G401.6 (cell line): ENCODE data around the gene SUGCT.
"Not testable (repeated sequence)": the region's sequence is repeated elsewhere in the genome, so short reads cannot be mapped to it uniquely, and the experiment has no call there.

ENCODE experiments used
- FAIRE-seq: peaks from 2 replicates; lab custom pipeline; 2012; peaks lifted over from hg19 to GRCh38; lab: Jason Lieb, UNC

Gene SUGCT

GRCh38 chr7:40582539-40582938 lies 447.7 kb downstream of the SUGCT start:
- FAIRE-seq: no peak

- FAIRE-seq: no peak
Observed at GRCh38 chr7:40583667-40584444, 449.1 kb downstream of the SUGCT start.

- no peak for FAIRE-seq
Observed at GRCh38 chr7:40584667-40585433, 450.0 kb downstream of the SUGCT start.

GRCh38 chr7:40586197-40586596 lies 451.4 kb downstream of the SUGCT start:
- no peak for FAIRE-seq

- peak; percentile 66 for FAIRE-seq
Observed at GRCh38 chr7:40587419-40587818, 452.6 kb downstream of the SUGCT start.

GRCh38 chr7:40595129-40595528 lies 460.3 kb downstream of the SUGCT start:
- FAIRE-seq: no peak

- no peak for FAIRE-seq
Observed at GRCh38 chr7:40595832-40596231, 461.0 kb downstream of the SUGCT start.

GRCh38 chr7:40597517-40597916 lies 462.7 kb downstream of the SUGCT start:
- FAIRE-seq: no peak

GRCh38 chr7:40598915-40599314 lies 464.1 kb downstream of the SUGCT start:
- no peak for FAIRE-seq

- no peak for FAIRE-seq
Observed at GRCh38 chr7:40599836-40600235, 465.0 kb downstream of the SUGCT start.

- not testable (repeated sequence) for FAIRE-seq
Observed at GRCh38 chr7:40602351-40602750, 467.5 kb downstream of the SUGCT start.

GRCh38 chr7:40604601-40605438 lies 470.0 kb downstream of the SUGCT start:
- no peak for FAIRE-seq

GRCh38 chr7:40608321-40609075 lies 473.7 kb downstream of the SUGCT start:
- no peak for FAIRE-seq

GRCh38 chr7:40610461-40610860 lies 475.7 kb downstream of the SUGCT start:
- no peak for FAIRE-seq

GRCh38 chr7:40611095-40611871 lies 476.5 kb downstream of the SUGCT start:
- no peak for FAIRE-seq

- FAIRE-seq: no peak
Observed at GRCh38 chr7:40612298-40612697, 477.5 kb downstream of the SUGCT start.

- no peak for FAIRE-seq
Observed at GRCh38 chr7:40619647-40620046, 484.8 kb downstream of the SUGCT start.

- no peak for FAIRE-seq
Observed at GRCh38 chr7:40621592-40621998, 486.8 kb downstream of the SUGCT start.

- FAIRE-seq: no peak
Observed at GRCh38 chr7:40622941-40623501, 488.2 kb downstream of the SUGCT start.

GRCh38 chr7:40623863-40624262 lies 489.1 kb downstream of the SUGCT start:
- FAIRE-seq: no peak

- FAIRE-seq: not testable (repeated sequence)
Observed at GRCh38 chr7:40627361-40627760, 492.6 kb downstream of the SUGCT start.
